Measurements from ENCODE around the gene SRSF3.
"Not testable (repeated sequence)": the region's sequence is repeated elsewhere in the genome, so short reads cannot be mapped to it uniquely, and the experiment has no call there.

The SRSF3 gene

GRCh38 chr6:36604090-36605060 is 10.2 kb downstream of the SRSF3 start:
- no peak for DNase-seq
- no peak overlapping the region for H3K4me3 ChIP-seq (ENCODE audit: low read depth, low read length)
- no peak for TF ChIP-seq CTCF (IDR thresholded peaks at IDR 0.05; ENCODE audit: low read depth, low read length, missing control alignments)
- no peak overlapping the region for H3K27ac ChIP-seq
- in situ Hi-C loops (cut with HindIII; ENCODE audit: low pct_ligation_motif_present, low sequenced_read_pairs): no loop called here
- no peaks in the 10 kb centered on the region for H3K27me3 ChIP-seq (replicated peaks)
- peaks cover 90% of the 10 kb centered on the region for H3K36me3 ChIP-seq (replicated peaks)

- TF ChIP-seq CTCF (IDR thresholded peaks at IDR 0.05; ENCODE audit: low read depth, low read length, missing control alignments): no peak
- DNase-seq: no peak
- Histone ChIP-seq H3K27ac (no peak overlapping the region), H3K27me3 (replicated peaks) (no peaks in the 10 kb centered on the region), H3K4me3 (ENCODE audit: low read depth, low read length) (no peak overlapping the region), H3K36me3 (replicated peaks) (peaks cover 86% of the 10 kb centered on the region)
- in situ Hi-C loops (cut with HindIII; ENCODE audit: low pct_ligation_motif_present, low sequenced_read_pairs): no loop called here
These were observed 11.0 kb downstream of the SRSF3 start for GRCh38 chr6:36605143-36605542.

GRCh38 chr6:36605560-36606391 is 11.6 kb downstream of the SRSF3 start:
- in situ Hi-C loops (cut with HindIII; ENCODE audit: low pct_ligation_motif_present, low sequenced_read_pairs): no loop called here
- no peak overlapping the region for H3K27ac ChIP-seq

GRCh38 chr6:36607305-36607682 is 13.1 kb downstream of the SRSF3 start:
- H3K27ac ChIP-seq; H3K27me3 ChIP-seq (replicated peaks); H3K4me3 ChIP-seq (ENCODE audit: low read depth, low read length); in situ Hi-C loops (cut with HindIII; ENCODE audit: low pct_ligation_motif_present, low sequenced_read_pairs); DNase-seq: not testable (repeated sequence)
- peaks cover 71% of the 10 kb centered on the region for H3K36me3 ChIP-seq (replicated peaks)

More at GRCh38 chr6:36605560-36606391, 11.6 kb downstream of the SRSF3 start:
- H3K36me3 ChIP-seq (replicated peaks): peaks cover 80% of the 10 kb centered on the region
- no peaks in the 10 kb centered on the region for H3K27me3 ChIP-seq (replicated peaks)
- H3K4me3 ChIP-seq (ENCODE audit: low read depth, low read length): no peak overlapping the region
- TF ChIP-seq CTCF (IDR thresholded peaks at IDR 0.05; ENCODE audit: low read depth, low read length, missing control alignments): peak; percentile 30
- no peak for DNase-seq

GRCh38 chr6:36607683-36608386 is 13.7 kb downstream of the SRSF3 start:
- TF ChIP-seq CTCF (IDR thresholded peaks at IDR 0.05; ENCODE audit: low read depth, low read length, missing control alignments): no peak
- Histone ChIP-seq H3K27ac (no peak overlapping the region), H3K27me3 (replicated peaks) (no peaks in the 10 kb centered on the region), H3K36me3 (replicated peaks) (peaks cover 66% of the 10 kb centered on the region), H3K4me3 (ENCODE audit: low read depth, low read length) (no peak overlapping the region)
- no peak for DNase-seq
- in situ Hi-C loops (cut with HindIII; ENCODE audit: low pct_ligation_motif_present, low sequenced_read_pairs): no loop called here

Data from brain microvascular endothelial cell (primary cell).